ENCODE results near the gene GDPD5.

GRCh38 chr11:75510004-75510722, 15.6 kb downstream of the GDPD5 start:
- TF ChIP-seq, protein P1, sequence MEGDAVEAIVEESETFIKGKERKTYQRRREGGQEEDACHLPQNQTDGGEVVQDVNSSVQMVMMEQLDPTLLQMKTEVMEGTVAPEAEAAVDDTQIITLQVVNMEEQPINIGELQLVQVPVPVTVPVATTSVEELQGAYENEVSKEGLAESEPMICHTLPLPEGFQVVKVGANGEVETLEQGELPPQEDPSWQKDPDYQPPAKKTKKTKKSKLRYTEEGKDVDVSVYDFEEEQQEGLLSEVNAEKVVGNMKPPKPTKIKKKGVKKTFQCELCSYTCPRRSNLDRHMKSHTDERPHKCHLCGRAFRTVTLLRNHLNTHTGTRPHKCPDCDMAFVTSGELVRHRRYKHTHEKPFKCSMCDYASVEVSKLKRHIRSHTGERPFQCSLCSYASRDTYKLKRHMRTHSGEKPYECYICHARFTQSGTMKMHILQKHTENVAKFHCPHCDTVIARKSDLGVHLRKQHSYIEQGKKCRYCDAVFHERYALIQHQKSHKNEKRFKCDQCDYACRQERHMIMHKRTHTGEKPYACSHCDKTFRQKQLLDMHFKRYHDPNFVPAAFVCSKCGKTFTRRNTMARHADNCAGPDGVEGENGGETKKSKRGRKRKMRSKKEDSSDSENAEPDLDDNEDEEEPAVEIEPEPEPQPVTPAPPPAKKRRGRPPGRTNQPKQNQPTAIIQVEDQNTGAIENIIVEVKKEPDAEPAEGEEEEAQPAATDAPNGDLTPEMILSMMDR (IDR thresholded peaks at IDR 0.05) = no peak
- TF ChIP-seq EZH2 (IDR thresholded peaks at IDR 0.05; ENCODE audit: borderline replicate concordance, insufficient read depth, low read depth, low read length, poor library complexity, severe bottlenecking) = no peak
